RWPE2 (cell line): ENCODE results near the gene VIPR2.
"Not testable (repeated sequence)": the region's sequence is repeated elsewhere in the genome, so short reads cannot be mapped to it uniquely, and the experiment has no call there.

Source experiments
- ATAC-seq: fragments of 200-7000 bp; cut with Tn5 transposase; 3 replicates; pipeline ENCODE4 v1.9.1; 2021; ENCODE audit warnings: low read depth
- DNase-seq: peaks from one replicate; pipeline ENCODE4 v3.0.0-alpha.2; 2020; ENCODE audit warnings: low spot score
- H3K27ac ChIP-seq: fragments of 450-650 bp; 2 replicates; pipeline ENCODE4 v1.5.1; 2017; ENCODE audit warnings: mild to moderate bottlenecking; ENCODE audit not compliant: poor library complexity, severe bottlenecking
- H3K27me3 ChIP-seq: fragments of 250-450 bp; sonication (Bioruptor Pico); 2 replicates; pipeline ENCODE4 v1.5.1; 2021; ENCODE audit warnings: mild to moderate bottlenecking, moderate library complexity; ENCODE audit not compliant: insufficient read depth, poor library complexity, severe bottlenecking
- H3K36me3 ChIP-seq: fragments of 250-450 bp; sonication (Bioruptor Pico); 2 replicates; pipeline ENCODE4 v1.5.1; 2020; ENCODE audit warnings: low read depth, mild to moderate bottlenecking, moderate library complexity
- H3K4me1 ChIP-seq: fragments of 250-450 bp; sonication (Bioruptor Pico); 2 replicates; pipeline ENCODE4 v1.5.1; 2021; ENCODE audit warnings: mild to moderate bottlenecking, moderate library complexity; ENCODE audit not compliant: insufficient read depth, poor library complexity, severe bottlenecking
- H3K4me3 ChIP-seq: fragments of 250-450 bp; sonication (Bioruptor Pico); 2 replicates; pipeline ENCODE4 v1.5.1; 2021; ENCODE audit warnings: mild to moderate bottlenecking, moderate library complexity; ENCODE audit not compliant: severe bottlenecking
- H3K9me3 ChIP-seq: fragments of 250-450 bp; sonication (Bioruptor Pico); 2 replicates; pipeline ENCODE4 v1.5.1; 2021; ENCODE audit warnings: mild to moderate bottlenecking, moderate library complexity; ENCODE audit not compliant: severe bottlenecking
- TF ChIP-seq, protein P1 (sequence below): fragments of 450-650 bp; IDR thresholded peaks from one replicate; pipeline ENCODE4 v1.5.1; 2017; ENCODE audit warnings: mild to moderate bottlenecking, moderate library complexity; ENCODE audit not compliant: poor library complexity, severe bottlenecking

VIPR2 gene

DNA sequence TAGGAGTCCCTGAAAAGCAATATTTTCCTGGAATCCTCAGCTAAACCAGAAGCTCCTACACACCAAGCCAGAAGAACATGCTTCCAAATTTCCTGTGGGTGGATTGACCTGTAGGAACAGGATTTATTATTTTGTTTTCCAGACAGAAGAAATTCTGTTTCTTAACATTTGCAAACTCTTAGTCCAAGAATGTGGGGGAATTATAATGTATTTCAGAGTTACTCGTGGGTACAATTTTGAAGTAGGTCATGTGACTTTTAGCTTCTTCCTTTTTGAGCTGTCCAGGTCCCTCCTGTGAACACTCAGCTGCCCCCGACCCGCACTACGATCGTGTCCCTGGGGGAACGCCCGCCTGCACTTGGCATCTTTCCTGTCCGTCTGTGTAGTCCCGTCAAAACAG is 27.7 kb upstream of the VIPR2 start:
- H3K36me3 ChIP-seq = no peaks in the 10 kb centered on the region
- DNase-seq (no peak), ATAC-seq (no peak)
- no peak overlapping the region for H3K27ac ChIP-seq
- TF ChIP-seq, protein P1, sequence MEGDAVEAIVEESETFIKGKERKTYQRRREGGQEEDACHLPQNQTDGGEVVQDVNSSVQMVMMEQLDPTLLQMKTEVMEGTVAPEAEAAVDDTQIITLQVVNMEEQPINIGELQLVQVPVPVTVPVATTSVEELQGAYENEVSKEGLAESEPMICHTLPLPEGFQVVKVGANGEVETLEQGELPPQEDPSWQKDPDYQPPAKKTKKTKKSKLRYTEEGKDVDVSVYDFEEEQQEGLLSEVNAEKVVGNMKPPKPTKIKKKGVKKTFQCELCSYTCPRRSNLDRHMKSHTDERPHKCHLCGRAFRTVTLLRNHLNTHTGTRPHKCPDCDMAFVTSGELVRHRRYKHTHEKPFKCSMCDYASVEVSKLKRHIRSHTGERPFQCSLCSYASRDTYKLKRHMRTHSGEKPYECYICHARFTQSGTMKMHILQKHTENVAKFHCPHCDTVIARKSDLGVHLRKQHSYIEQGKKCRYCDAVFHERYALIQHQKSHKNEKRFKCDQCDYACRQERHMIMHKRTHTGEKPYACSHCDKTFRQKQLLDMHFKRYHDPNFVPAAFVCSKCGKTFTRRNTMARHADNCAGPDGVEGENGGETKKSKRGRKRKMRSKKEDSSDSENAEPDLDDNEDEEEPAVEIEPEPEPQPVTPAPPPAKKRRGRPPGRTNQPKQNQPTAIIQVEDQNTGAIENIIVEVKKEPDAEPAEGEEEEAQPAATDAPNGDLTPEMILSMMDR = no peak
- H3K27me3 ChIP-seq = peaks cover 3% of the 10 kb centered on the region
- H3K9me3 ChIP-seq = peaks cover 4% of the 10 kb centered on the region
- no peak overlapping the region for H3K4me3 ChIP-seq
- H3K4me1 ChIP-seq = no peaks in the 10 kb centered on the region

DNA sequence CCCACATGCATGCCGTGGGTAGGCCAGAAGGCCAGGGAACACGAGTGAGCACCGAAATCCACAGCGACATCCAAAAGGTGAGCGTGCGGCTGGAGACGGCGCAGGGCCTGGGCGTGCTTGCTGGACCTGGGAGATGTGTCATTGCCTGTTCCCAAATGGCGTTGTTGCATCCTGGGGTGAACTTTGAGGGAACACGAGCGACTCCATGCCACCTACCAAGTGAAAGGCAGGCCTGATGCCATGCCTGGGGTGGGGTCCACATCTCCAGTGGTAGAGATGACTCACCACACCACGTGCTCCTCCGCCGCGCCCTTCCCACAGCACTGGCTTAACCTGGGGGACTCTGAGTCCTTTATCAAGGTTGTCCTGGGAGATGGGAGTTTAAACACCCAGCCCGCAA is 24.7 kb upstream of the VIPR2 start:
- H3K36me3 ChIP-seq = no peaks in the 10 kb centered on the region
- no peak overlapping the region for H3K27ac ChIP-seq
- H3K4me3 ChIP-seq = no peak overlapping the region
- peaks cover 4% of the 10 kb centered on the region for H3K9me3 ChIP-seq
- no peaks in the 10 kb centered on the region for H3K4me1 ChIP-seq
- DNase-seq (no peak), ATAC-seq (no peak)
- TF ChIP-seq, protein P1 = no peak
- no peaks in the 10 kb centered on the region for H3K27me3 ChIP-seq

DNA sequence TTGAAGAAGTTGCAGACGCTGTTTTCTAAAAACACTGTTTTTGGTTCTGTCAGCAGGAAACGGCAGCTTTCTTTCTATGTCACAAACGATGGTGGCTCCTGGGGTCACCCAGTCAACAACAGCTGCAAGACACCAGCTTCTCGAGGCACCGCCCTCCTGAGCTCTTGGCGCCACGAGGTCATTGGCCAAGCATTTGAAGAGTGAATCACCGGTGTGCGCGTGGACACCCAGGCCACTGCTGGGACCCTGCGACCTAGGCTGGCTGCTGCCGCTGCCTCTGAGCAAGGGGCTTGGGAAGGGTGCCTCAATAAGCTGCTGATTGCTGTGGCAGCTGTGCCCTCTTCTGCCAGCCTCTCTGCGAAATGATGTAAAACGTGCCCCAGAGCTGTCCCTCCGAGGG is 22.5 kb upstream of the VIPR2 start:
- no peaks in the 10 kb centered on the region for H3K36me3 ChIP-seq
- no peak overlapping the region for H3K27ac ChIP-seq
- no peak overlapping the region for H3K4me3 ChIP-seq
- TF ChIP-seq, protein P1 = no peak
- no peaks in the 10 kb centered on the region for H3K27me3 ChIP-seq
- DNase-seq = no peak
- H3K4me1 ChIP-seq = no peaks in the 10 kb centered on the region
- no peak for ATAC-seq
- no peaks in the 10 kb centered on the region for H3K9me3 ChIP-seq

DNA sequence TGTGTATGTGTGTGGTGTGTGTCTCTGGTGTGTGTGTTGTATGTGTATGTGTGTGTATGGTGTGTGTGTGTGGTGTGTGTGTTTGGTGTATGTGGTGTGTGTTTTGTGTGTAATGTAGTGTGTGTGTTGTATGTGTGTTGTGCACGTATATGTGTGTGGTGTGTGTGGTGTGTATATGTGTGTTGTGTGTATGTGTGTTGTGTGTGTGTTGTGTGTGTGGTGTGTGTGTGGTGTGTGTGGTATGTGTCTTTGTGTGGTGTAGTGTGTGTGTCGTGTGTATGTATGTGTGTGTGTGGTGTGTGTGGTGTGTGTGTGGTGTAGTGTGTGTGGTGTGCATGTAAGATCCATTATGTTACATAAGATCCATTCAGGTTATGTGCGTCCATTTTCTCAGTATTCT is 21.9 kb upstream of the VIPR2 start:
- Histone ChIP-seq H3K36me3 (no peaks in the 10 kb centered on the region), H3K4me1 (no peaks in the 10 kb centered on the region), H3K27ac (no peak overlapping the region), H3K9me3 (no peaks in the 10 kb centered on the region), H3K27me3 (no peaks in the 10 kb centered on the region), H3K4me3 (no peak overlapping the region)
- DNase-seq = no peak
- ATAC-seq = no peak
- TF ChIP-seq, protein P1 = no peak

DNA sequence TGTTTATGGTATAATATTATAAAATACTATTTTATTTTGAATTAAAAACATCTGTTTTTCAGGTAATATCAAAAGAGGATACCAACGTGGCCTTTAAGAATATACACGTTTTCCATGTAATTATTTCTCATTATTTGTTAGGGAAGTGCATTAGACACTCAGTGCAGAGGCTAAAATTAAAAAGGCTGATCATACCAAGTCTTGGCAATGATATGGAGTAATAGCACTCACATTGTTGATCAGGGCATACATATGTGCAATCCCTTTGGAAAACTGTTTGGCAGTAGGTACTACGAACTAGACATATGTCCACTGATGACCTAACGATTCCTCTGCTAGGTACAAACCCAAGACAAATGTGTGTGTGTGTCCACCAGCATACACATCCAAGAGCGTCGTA is 20.7 kb upstream of the VIPR2 start:
- TF ChIP-seq, protein P1 = no peak
- no peaks in the 10 kb centered on the region for H3K27me3 ChIP-seq
- DNase-seq = no peak
- H3K4me3 ChIP-seq = no peak overlapping the region
- H3K9me3 ChIP-seq = no peaks in the 10 kb centered on the region
- no peaks in the 10 kb centered on the region for H3K36me3 ChIP-seq
- H3K27ac ChIP-seq = no peak overlapping the region
- no peak for ATAC-seq
- H3K4me1 ChIP-seq = no peaks in the 10 kb centered on the region

DNA sequence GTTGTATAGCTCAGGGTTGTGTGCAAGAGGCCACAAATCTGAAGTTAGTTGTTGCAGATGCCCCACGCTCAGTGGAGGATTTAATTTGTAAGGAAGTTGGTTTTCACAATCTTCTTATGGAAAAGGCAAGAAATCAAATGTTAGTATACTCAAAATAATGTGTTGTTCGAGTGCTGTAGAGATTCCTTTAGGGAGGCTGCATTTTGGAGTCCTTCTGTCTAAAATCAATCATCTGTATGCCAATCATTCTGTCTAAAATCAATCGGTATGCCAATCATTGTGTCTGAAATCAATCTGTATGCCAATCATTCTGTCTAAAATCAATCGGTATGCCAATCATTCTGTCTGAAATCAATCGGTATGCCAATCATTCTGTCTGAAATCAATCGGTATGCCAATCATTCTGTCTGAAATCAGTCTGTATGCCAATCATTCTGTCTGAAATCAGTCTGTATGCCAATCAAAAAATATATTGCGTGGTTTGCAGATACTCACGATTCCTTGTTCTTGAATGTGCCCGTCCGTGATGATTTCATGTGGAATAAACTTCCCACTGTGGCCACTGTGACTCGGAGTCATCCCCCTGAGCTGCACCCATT is 19.1 kb upstream of the VIPR2 start:
- ATAC-seq, H3K36me3 ChIP-seq: not testable (repeated sequence)

DNA sequence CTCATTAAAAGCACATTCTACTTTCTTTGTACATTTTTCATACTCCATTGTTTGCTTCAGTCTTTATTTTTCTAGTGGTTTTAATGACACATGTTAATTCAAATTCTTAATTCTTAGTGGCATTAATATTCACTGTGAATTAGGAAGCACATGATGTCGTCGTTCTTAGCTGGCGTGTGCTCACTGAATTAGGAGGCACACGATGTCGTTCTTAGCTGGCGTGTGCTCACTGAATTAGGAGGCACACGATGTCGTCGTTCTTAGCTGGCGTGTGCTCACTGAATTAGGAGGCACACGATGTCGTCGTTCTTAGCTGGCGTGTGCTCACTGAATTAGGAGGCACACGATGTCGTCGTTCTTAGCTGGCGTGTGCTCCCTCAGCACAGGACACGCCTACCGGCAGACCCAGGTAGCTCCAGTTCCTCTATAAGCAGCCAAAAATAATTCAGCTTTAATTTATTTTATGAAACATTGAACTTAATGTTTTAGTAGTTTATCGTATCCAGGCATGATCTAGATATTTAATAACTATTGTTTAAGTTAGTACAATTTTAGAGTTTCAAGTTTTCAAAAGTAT is 17.5 kb upstream of the VIPR2 start:
- H3K4me1 ChIP-seq, H3K36me3 ChIP-seq, H3K4me3 ChIP-seq, H3K9me3 ChIP-seq, ATAC-seq, H3K27me3 ChIP-seq, DNase-seq, H3K27ac ChIP-seq: not testable (repeated sequence)

More for the DNA sequence above, 19.1 kb upstream of the VIPR2 start:
- H3K4me3 ChIP-seq, H3K27ac ChIP-seq, H3K4me1 ChIP-seq, DNase-seq, H3K9me3 ChIP-seq, H3K27me3 ChIP-seq: not testable (repeated sequence)
